Adrenal gland (tissue), 5 donors: ENCODE measurements around the gene EPB41L1.

ENCODE experiments used
- POLR2A ChIP-seq, 2 donors: fragments of 450-650 bp; IDR thresholded peaks; one replicate each; pipeline ENCODE4 v1.6.1; 2017; ENCODE audit warnings: antibody characterized with exemption in 2 of 2, mild to moderate bottlenecking in 2 of 2, moderate library complexity in 1 of 2
- TF ChIP-seq, protein P1 (sequence below), 6 experiments: fragments of 450-650 bp in 4 of 6; fragments of 200-600 bp in 2 of 6; sonication (generic) in 1 of 6; IDR thresholded peaks; 1 replicate in 5 of 6; 2 replicates in 1 of 6; pipeline versions ENCODE4 v1.5.1 to v1.8.0; 2016 to 2021; ENCODE audit warnings: antibody characterized with exemption in 6 of 6, mild to moderate bottlenecking in 2 of 6, moderate library complexity in 1 of 6
- donor health status: DM: no; HTN: no; CAD: no.

DNA sequence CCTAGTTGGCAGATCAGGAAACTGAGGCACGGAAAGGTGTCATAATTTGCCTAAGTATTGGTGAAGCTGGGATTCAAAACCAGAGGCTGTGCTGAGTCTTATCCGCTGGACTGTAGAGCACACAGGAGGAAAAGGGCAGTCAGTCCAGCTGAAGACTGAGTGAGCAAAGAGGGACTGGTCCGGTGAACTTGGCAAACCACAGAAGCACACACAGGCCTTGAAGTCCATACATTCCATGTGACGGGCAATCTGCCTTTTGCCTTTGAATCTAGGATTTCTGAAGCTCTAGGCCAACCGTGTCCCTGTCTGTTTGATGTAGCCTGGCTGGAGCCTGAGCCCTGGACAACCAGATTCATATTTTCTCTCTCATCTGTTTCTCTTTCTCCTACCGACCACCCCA lies 34.3 kb upstream of the EPB41L1 start:
- TF ChIP-seq POLR2A (IDR thresholded peaks at IDR 0.05), result no peak
- TF ChIP-seq, protein P1, sequence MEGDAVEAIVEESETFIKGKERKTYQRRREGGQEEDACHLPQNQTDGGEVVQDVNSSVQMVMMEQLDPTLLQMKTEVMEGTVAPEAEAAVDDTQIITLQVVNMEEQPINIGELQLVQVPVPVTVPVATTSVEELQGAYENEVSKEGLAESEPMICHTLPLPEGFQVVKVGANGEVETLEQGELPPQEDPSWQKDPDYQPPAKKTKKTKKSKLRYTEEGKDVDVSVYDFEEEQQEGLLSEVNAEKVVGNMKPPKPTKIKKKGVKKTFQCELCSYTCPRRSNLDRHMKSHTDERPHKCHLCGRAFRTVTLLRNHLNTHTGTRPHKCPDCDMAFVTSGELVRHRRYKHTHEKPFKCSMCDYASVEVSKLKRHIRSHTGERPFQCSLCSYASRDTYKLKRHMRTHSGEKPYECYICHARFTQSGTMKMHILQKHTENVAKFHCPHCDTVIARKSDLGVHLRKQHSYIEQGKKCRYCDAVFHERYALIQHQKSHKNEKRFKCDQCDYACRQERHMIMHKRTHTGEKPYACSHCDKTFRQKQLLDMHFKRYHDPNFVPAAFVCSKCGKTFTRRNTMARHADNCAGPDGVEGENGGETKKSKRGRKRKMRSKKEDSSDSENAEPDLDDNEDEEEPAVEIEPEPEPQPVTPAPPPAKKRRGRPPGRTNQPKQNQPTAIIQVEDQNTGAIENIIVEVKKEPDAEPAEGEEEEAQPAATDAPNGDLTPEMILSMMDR (IDR thresholded peaks at IDR 0.05), result no peak
